Measurements from ENCODE around the gene TMEM88.

TMEM88 gene

DNA sequence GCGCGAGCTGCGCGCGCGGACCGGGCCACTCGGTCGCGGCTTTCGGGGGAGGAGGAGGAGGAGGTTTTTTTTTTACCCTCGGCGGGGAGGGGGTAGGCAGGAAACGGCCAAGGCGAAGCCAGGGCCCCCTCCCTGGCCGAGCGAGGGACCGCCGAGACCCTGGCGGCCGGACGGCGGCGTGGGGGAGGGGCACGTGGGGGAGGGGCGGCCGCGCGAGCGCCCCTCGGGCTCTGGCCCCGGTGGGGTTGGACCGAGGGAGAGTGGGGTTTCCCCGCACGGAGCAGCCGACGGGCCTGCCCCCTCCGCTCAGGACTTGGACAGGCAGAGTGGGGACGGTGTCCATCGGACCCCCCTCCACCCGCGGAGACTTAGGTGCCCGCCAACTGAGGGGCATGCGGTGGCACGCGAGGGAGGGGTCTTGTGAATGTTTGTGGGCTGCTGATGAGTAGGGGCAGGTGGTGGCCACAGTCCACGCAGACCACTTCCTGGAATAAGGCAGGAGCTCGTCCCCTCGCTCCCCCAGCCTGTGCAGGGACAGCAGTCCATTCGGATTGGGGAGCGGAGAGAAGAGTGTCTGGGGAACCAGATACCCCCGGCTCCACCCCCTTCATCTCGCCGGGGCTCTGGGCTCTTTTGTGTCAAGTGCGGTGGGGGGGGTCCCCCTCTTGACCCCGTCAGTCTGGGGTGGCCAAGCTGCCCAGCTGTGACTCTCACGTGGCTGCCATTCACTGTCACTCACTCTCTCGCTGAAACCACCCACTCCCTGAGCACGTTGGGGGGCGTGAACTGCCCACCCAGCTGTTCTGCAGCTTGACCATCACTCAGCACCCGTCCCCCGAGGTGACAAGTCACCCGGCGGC is 30.7 kb downstream of the TMEM88 start:
- TF ChIP-seq BACH2 (CRISPR knock-in tag; IDR thresholded peaks at IDR 0.05; ENCODE audit: borderline replicate concordance) (no peak), TCF4 (CRISPR knock-in tag; IDR thresholded peaks at IDR 0.05; ENCODE audit: borderline replicate concordance) (no peak)
- peak; percentile 9; the same call in 1 of the 3 replicates for ATAC-seq

GRCh38 chr17:7886227-7887037 is 31.6 kb downstream of the TMEM88 start:
- TF ChIP-seq ZNF70 (CRISPR knock-in tag; IDR thresholded peaks at IDR 0.05) (no peak), OSR1 (CRISPR knock-in tag; IDR thresholded peaks at IDR 0.05) (no peak), ISL1 (CRISPR knock-in tag; IDR thresholded peaks at IDR 0.05) (no peak), CSDC2 (CRISPR knock-in tag; IDR thresholded peaks at IDR 0.05) (no peak), RARB (CRISPR knock-in tag; IDR thresholded peaks at IDR 0.05) (no peak), TOX (CRISPR knock-in tag; IDR thresholded peaks at IDR 0.05; ENCODE audit: borderline replicate concordance) (no peak), ESRRG (CRISPR knock-in tag; IDR thresholded peaks at IDR 0.05) (no peak), GLIS3 (CRISPR knock-in tag; IDR thresholded peaks at IDR 0.05) (no peak), ZFP30 (CRISPR knock-in tag; IDR thresholded peaks at IDR 0.05) (no peak), SNAI2 (CRISPR knock-in tag; IDR thresholded peaks at IDR 0.05) (no peak), PPARA (CRISPR knock-in tag; IDR thresholded peaks at IDR 0.05; ENCODE audit: borderline replicate concordance) (no peak), ZNF8 (CRISPR knock-in tag; IDR thresholded peaks at IDR 0.05) (no peak), ZNF565 (CRISPR knock-in tag; conservative IDR thresholded peaks at IDR 0.05; ENCODE audit: low read depth) (no peak), BACH2 (CRISPR knock-in tag; IDR thresholded peaks at IDR 0.05; ENCODE audit: borderline replicate concordance) (no peak), TCF4 (CRISPR knock-in tag; IDR thresholded peaks at IDR 0.05; ENCODE audit: borderline replicate concordance) (no peak), TSHZ2 (CRISPR knock-in tag; IDR thresholded peaks at IDR 0.05) (no peak)
- TF ChIP-seq, protein P1, sequence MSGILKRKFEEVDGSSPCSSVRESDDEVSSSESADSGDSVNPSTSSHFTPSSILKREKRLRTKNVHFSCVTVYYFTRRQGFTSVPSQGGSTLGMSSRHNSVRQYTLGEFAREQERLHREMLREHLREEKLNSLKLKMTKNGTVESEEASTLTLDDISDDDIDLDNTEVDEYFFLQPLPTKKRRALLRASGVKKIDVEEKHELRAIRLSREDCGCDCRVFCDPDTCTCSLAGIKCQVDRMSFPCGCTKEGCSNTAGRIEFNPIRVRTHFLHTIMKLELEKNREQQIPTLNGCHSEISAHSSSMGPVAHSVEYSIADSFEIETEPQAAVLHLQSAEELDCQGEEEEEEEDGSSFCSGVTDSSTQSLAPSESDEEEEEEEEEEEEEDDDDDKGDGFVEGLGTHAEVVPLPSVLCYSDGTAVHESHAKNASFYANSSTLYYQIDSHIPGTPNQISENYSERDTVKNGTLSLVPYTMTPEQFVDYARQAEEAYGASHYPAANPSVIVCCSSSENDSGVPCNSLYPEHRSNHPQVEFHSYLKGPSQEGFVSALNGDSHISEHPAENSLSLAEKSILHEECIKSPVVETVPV (CRISPR knock-in tag; IDR thresholded peaks at IDR 0.05): no peak
- TF ChIP-seq, protein P2, sequence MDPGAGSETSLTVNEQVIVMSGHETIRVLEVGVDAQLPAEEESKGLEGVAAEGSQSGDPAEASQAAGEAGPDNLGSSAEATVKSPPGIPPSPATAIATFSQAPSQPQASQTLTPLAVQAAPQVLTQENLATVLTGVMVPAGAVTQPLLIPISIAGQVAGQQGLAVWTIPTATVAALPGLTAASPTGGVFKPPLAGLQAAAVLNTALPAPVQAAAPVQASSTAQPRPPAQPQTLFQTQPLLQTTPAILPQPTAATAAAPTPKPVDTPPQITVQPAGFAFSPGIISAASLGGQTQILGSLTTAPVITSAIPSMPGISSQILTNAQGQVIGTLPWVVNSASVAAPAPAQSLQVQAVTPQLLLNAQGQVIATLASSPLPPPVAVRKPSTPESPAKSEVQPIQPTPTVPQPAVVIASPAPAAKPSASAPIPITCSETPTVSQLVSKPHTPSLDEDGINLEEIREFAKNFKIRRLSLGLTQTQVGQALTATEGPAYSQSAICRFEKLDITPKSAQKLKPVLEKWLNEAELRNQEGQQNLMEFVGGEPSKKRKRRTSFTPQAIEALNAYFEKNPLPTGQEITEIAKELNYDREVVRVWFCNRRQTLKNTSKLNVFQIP (CRISPR knock-in tag; IDR thresholded peaks at IDR 0.05; ENCODE audit: borderline replicate concordance, low read depth): no peak
- TF ChIP-seq, protein P3, sequence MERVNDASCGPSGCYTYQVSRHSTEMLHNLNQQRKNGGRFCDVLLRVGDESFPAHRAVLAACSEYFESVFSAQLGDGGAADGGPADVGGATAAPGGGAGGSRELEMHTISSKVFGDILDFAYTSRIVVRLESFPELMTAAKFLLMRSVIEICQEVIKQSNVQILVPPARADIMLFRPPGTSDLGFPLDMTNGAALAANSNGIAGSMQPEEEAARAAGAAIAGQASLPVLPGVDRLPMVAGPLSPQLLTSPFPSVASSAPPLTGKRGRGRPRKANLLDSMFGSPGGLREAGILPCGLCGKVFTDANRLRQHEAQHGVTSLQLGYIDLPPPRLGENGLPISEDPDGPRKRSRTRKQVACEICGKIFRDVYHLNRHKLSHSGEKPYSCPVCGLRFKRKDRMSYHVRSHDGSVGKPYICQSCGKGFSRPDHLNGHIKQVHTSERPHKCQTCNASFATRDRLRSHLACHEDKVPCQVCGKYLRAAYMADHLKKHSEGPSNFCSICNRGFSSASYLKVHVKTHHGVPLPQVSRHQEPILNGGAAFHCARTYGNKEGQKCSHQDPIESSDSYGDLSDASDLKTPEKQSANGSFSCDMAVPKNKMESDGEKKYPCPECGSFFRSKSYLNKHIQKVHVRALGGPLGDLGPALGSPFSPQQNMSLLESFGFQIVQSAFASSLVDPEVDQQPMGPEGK (CRISPR knock-in tag; IDR thresholded peaks at IDR 0.05; ENCODE audit: borderline replicate concordance): no peak
- ATAC-seq: peak; percentile 8

DNA sequence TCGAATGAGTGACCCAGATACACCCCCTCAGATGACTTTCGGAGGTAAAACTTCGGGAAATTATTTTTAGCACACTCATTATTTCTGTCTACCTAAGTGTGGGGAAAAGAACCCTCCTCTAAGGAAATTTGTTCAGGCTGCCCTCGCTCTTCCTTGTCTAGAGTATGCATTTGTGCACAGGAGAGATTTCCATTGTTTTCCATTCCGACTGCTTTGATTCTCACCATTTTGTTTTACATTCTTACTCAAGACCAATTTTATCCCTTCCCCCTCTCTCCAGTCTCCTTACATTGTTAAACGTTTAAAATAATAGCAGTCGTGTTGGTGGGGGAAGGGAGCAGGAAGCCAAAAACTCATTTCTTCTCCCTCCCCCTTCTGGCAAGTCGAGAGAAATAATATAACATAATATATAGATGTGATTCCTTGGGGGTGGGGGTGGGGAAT is 32.2 kb downstream of the TMEM88 start:
- ATAC-seq: peak; percentile 7
- TF ChIP-seq, protein P3 (CRISPR knock-in tag; IDR thresholded peaks at IDR 0.05; ENCODE audit: borderline replicate concordance): peak; percentile 56; the same call in 1 of the 2 replicates
- TF ChIP-seq, protein P1 (CRISPR knock-in tag; IDR thresholded peaks at IDR 0.05): no peak
